ENCODE measurements around the gene TNNI2.
"Not testable (repeated sequence)": the region's sequence is repeated elsewhere in the genome, so short reads cannot be mapped to it uniquely, and the experiment has no call there.

TNNI2 gene

DNA sequence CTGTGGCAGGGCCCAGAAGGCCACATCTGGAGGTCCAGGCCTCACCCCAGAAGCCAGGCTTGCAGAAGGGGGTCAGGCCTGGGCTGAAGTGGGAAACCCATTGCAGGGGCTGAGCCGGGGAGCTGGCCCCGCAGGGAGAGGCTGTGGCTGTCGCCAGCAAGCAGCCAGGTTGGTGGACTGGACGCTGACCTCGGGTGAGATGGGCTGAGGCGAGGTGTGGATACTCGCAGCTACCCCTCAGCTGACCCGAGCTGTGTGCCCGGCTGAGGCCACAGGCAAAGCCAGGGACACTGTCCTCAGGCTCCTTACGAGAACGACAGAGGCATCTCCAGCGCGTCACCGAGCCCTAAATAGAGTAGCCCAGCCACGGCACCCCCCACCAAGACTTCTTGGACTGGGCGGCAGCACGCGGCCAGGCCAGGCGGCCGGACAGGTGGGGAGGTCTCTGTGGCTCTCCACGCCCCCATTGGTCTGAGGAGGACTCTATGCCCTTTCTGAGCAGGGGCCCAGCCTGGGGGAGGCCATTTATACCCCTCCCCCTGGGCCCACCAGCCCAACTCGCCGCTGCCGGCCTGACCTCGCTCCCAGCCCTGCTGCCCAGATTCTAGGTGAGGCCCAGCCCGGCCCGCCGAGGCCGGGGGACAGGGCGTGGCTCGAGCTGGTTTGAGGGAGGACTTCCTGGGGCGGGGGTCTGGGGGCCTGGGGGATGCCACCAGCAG, at the start of gene TNNI2:
Gene TNNI2, plus strand, starts transcription at position 556 of the 719 bp plus-strand sequence. CDS start 716 bp downstream, outside the sequence.
- DNase-seq: no peak

DNA sequence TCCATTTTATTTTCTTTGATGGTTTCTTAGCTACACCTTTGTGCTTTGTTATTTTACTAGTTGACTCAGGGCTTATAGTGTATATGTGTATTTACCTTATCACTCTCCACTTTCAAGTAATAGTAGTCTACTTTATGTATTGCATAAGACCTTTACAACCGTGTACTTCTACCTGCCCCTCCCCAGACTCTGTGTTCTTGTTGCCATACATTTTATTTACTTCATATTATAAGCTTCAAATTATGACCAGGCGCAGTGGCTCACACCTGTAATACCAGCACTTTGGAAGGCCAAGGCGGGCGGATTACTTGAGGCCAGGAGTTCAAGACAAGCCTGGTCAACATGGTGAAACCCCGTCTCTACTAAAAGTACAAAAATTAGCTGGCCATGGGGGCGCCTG, 46.9 kb upstream of the TNNI2 start:
- no peak for DNase-seq

DNA sequence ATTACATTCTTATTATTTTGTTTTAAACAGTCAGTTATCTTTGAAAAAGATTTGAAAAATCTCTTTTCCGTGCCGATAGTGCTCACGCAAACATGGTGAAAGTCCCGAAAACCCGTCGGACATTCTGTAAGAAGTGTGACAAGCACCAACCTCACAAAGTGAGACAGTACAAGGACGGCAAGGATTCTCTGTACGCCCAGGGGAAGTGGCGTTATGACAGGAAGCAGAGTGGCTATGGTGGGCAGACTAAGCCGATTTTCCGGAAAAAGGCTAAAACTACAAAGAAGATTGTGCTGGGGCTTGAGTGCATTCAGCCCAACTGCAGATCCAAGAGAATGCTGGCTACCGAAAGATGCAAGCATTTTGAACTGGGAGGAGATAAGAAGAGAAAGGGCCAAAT, 46.3 kb upstream of the TNNI2 start:
- DNase-seq: no peak

DNA sequence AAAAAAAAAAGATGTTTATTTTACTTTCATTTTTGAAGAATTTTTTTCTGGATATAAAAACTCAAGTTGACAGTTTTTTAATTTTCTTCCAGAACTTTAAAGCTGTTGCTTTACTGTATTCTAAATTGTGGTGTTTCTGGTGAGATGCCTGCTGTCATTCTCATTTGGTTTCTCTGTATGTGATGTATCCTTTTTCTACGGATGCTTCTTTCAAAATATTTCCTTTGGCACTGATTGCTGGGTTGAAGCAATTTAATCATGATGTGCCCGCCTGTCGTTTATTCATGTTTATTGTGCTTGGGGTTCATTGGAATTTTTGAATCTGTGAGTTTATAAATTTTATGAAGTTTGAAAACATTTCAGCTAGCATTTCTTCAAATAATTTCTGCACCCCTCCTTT, 45.7 kb upstream of the TNNI2 start:
- no peak for DNase-seq

DNA sequence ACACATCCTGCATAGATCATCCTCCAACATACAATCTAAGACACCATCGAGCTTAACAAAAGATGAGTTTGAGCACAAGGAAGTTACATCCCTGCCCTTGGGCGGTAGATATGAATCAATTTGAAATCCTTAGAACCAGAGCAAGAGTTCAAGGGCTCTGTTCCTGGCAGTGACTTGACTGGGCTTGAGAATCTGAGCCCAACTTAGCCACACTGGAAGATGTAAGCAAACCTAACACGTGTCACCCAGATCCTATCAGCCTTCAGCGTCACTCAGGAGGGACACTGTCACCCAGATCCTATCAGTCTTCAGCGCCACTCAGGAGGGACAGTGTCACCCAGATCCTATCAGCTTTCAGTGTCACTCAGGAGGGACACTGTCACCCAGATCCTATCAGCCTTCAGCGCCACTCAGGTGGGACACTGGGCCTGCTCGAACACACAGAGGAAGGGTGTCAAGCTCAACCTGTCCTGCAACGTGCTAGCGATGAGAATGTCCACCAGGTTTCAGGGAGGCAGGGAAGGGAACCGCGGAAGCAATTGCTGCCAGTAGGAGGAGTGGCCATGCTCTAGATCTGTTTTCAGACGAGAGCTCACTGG, 42.3 kb upstream of the TNNI2 start:
- no peak for DNase-seq

DNA sequence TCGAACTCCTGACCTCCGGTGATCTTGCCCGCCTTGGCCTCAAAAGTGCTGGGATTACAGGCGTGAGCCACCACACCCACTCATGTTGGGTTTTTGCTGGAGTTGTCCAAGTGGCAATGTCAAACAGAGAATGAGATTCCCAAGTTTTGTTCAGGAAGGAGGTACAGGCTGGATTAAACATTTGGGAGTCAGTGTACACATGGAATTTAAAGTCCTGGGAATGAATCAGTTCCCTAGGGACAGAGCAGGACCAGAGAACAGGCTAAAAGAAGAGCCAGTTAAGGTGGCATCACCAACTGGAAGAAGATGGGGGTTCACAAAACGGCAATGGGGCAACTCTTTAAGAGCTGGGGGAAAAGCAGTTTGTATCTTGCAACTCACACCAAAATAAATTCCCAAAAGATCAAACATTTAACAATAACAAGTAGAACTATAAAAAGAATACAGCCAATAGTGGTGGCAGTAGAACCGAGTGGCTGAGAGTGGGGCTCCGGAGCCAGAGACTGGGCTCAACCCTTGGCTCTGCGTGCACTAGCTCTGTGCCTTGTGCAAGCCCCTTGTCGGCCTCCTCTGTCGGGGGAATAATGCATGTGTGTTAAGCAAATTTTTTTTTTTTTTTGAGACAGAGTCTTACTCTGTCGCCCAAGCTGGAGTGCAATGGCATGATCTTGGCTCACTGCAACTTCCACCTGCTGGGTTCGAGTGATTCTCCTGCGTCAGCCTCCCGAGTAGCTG, 41.2 kb upstream of the TNNI2 start:
- no peak for DNase-seq

DNA sequence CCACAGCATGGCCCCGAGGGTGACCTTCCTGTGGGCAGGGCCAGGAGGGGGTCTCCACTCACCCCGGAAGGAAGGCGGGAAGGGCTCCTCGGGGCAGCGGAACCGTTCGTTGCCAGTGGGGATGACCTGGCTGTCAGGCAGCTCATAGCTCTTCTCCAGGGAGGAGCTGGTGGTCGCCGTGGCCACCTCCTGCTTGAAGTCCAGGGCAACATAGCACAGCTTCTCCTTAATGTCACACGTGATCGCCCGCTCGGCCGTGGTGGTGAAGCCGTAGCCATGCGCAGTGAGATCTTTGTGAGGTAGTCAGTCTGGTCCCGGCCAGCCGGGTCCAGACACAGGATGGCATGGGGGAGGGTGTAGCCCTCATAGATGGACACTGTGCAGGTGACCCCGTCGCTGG, 35.5 kb upstream of the TNNI2 start:
- no peak for DNase-seq

DNA sequence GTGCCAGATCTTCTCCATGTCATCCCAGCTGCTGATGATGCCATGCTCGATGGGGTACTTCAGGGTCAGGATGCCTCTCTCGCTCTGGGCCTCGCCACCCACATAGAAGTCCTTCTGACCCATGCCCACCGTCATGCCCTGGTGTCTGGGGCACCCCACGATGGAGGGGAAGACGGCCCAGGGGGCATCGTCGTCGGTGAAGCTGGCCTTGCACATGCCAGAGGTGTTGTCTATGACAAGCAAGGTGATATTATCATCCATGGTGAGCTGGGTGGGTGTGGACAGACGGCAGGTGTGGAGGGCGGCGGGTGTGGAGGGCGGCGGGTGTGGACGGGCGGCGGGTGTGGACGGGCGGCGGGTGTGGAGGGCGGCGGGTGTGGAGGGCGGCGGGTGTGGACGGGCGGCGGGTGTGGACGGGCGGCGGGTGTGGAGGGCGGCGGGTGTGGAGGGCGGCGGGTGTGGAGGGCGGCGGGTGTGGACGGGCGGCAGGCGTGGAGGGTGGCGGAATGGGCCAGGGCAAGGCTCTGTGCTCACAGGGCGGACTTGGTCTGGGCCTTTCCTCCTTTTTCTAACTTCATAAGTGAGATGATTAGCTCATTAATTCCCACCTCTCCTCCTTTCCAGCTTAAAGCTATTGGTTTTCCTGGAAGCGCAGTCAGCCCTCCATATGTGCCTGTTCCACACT, 34.8 kb upstream of the TNNI2 start:
- not testable (repeated sequence) for DNase-seq

DNA sequence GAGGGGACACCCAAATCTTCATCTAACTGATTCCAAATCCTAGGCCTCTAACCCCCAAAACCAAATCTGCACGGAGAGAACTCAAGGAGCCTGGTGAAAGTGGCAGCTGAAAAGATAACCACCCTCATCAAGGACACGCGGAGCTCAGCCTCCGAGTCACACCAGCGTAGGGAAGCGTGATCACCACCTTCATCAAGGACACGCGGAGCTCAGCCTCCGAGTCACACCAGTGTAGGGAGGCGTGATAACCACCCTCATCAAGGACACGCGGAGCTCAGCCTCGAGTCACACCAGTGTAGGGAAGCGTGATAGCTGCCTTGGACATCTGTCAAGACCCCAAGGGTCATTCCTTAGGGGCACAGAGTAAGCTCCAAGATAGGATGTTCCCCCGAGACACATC, 33.3 kb upstream of the TNNI2 start:
- no peak for DNase-seq

DNA sequence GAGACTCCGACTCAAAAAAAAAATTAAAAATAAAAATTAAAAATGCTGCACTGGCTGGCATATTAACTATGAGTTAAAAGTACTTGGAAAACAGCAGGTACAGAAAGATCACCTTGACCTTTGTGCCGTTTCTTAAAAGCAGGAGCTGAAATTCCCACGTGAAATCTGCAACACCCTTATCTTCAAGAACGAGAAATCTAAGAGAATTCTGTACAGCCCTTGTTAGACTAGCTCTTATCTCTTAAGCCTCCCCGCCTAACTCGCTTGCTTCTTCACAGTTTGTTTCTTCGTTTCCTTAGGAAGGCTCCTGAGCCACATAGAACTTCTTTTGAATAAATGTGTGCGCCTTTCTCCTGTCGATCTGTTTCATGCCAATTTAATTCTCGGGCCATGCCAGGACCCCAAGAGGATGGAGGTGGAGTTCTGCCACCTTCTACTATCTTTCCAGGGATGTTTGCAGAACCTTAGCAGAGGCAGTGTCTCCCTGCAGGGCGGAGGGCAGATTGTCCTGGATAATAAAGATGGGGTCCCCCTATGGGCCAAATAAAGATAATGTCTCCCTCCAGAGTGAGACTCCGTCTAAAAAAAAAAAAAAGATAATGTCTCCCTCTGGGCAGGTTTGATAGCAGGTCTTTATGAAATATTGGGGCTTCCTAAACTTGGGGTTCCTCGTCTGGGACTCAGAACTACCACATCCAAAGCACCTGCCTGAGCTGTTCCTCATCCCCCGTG, 31.4 kb upstream of the TNNI2 start:
- no peak for DNase-seq

DNA sequence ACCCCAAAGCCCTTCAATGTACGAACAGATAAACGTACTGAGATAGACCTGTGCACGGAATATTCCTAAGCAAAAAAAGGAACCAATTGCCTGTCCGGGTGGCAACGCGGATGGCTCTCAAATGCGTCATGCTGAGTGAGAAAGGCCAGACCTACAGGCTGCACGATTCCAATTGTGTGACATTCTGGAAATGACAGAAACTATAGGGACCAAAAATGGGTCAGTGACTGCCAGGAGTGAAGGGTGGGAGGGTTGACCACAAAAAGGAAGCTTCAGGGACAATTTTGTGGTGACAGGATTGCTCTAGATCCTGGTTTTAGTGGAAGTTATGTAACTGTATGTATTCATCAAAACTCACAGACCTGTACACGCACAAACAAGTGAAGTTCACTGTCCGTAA, 28.0 kb upstream of the TNNI2 start:
- no peak for DNase-seq

DNA sequence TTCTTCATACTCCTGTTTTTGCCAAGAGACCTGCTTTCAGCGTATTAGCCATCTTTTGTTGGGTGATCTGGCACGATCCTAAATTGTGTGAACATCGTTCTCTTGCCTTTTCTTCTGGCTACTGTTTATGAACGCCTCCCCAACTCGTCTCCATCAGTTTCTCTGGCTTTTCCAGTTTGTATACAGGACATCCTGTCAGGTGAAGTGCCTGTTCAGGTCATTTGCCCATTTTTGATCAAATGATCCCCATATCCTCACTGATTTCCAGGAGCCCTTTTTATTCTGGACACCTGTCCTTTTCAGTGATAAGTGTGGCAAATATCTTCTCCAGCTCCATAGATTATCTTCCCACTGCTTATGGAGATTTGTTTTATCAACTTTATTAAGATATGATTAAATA, 26.5 kb upstream of the TNNI2 start:
- DNase-seq: no peak

DNA sequence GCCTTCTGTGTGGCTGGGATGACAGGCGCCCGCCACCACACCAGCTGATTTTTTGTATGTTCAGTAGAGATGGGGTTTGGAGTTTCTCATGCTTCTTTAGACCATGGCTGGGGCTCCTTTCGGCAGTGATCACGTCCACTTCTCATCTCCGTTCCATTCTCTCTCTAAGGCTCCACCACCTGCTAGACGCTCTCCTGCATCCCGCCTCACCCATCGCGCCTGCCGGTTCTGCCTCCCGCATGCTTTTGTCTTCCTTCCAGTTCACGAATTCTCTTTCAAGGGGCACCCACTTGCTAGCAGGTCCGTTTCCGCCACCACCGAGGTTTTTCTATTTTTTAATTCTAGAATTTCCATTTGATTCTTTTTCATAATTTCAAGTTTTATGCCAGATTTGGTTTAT, 26.0 kb upstream of the TNNI2 start:
- DNase-seq: no peak

DNA sequence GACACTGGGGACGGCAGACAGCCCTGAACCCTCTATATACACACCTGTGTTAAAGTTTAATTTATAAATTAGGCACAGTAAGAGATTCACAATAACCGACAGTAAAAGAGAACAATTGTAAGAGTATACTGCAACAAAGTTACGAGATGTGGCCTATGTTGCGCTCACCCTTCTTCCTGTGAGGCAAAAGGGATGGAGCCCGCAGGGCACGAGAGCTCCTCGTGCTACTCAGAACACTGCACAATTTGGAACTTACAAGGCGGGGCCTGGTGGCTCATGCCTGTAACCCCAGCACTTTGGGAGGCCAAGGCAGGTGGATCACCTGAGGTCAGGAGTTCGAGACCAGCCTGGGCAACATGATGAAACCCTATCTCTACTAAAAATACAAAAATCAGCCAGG, 25.4 kb upstream of the TNNI2 start:
- DNase-seq: not testable (repeated sequence)

DNA sequence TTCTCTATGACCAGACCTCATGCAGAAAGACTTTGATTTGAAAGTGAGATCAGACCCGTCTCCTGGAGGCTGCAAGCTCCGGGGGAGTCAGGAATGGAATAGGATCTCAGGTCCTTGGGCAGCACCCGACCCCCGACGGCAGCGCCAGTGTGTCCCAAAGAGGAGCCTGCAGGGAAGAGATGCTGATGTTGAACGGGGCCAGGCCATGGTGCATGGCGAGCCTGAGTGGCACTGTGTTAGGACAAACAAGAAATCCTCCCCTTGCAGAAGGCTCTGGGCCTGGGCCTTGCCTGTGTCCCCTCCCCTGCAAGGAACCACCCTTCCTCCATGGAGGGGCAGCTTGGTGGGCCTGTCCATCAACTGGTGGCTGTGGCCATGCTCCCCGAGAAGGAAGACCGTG, 24.1 kb upstream of the TNNI2 start:
- DNase-seq: no peak

DNA sequence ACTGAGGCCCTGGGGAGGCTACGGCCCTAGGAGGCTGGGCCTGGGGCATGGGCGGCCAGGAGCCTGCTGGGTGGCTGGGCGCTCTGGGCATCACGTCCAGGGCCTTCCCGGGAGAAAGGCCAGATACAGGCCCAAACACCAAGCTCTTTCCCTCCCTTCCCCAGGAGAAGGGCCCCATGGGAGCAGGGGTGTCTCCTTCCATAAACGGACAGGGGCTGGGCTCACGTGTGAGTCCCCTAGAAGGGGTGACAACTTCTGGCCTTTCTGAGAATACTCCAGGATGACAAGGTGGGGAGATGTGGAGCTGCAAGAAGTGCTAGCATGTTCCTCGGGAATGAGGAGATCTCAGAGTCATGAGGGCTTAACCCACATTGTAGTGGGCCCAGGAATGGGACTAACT, 23.5 kb upstream of the TNNI2 start:
- DNase-seq: no peak

DNA sequence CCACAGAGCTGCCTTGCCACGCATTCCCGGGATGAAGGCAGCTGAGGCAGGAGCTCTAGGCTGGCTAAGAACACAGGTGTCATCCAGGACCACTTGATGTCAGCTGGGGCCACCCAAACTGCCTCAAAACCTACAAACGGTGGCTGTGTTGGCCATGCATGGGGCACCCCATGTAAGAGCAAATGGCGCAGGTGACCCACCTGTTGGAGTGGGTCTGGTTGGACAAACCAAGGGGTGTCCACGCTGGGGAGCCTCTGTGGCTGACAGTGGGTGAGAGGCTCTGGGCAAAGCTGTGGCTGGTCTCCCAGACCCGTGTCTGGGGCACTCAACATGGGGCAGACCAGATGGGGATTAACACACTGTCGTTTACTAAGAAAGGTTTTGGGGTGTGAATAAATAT, 23.0 kb upstream of the TNNI2 start:
- no peak for DNase-seq

DNA sequence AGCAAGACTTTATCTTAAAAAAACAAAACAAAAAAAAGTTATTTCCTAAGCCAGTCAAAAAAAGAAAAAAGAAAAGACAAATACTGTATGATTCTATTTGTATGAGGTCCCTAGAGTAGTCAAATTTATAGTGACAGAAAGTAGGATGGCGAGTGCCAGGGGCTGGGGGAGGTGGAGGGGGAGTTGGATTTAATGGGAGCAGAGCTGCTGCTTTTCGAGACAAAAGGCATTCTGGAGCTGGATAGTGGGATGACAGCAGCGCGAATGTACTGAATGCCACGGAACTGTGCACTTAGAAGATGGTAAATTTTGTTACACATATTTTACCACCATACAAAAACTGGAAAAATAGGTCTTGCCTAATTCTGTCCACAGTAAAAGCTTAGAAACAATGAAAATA, 21.8 kb upstream of the TNNI2 start:
- no peak for DNase-seq

DNA sequence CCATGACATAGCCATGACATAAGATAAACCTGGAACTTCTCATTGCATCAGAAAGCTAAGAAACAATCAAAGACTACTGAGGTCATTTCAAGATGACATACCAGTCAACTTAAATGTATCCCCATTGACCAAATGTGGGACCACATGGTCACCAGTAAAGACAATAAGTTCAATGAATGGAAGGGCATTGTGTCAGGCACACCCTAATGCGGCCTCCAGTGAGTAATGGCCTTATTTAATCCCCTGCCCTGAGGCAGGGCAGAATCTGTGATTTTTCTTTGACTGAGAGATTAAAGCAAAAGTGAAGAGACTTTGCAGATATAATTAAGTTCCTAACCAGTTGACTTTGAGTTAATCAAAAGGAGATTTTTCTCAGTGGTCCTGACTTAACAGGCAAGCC, 21.3 kb upstream of the TNNI2 start:
- no peak for DNase-seq

DNA sequence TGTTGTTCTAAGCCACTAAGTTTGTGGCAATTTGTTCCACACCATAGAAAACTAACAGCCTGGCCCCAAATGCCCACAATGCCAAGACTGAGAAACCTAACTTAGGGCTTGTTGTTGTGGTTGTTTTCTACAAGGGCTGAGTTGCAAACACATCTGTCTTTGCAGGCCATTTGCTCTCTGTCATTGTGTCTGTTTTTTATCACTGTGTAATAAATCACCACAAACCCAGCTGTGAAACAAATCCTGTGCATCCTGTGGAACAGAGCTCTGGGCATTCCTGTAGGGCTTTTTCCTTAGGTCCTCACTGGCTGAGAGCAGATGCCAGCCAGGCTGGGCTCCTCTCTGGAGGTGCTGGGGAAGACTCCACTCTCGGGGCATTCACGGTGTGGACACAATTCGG, 19.7 kb upstream of the TNNI2 start:
- no peak for DNase-seq

DNA sequence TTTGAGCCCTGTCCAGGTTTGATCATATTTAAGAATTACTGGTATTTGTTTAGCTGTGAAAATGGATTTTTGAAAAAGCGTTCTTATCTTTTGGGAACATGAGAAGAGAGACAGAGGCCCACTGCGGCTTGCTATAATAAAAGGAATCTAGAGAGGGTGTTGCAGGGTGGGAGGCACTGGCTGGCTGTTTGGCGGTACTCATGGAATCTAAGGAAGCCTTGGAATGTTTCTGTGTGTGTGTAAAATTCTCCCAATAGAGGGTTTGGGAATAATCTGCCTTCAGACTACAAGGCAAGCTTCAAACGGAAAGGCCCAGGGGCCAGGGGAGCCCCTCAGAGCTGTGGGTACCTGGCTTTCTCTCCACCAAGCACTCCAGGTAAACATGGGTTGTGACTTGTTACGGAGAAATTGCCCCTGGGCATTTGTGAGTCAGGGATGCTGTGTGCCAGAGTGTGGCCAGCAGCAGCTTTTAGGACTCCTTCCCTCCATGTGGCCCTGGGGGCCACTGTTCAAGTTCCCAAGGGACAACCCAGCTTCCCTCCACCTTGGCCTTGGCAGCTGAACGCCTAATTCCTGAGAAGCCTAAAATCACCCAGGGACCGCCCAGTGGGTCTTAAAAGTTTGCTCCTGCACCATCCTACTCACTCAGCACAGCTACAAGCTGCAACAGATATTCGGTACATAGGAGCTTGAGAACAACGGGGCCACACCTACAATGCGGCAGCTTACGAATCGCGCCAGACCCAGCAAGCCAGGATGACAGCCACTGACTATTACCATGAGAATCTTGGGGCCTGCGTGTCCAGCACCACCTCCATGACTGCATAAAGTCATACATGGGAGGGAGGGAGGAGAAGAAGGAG, 18.1 kb upstream of the TNNI2 start:
- no peak for DNase-seq

DNA sequence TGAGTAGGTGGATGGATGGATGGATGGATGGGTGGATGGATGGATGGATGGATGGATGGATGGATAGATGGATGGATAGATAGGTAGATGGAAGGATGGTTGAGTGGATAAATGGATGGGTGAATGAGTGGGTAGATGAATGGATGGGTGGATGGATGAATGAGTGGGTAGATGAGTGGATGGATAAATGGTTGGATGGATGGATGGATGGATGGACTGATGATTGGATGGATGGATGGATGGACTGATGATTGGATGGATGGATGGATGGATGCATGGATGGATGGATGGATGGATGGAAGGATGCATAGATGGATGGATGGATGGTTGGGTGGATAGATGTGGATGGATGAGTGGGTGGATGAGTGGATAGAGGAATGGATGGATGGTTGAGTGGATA, 17.2 kb upstream of the TNNI2 start:
- no peak for DNase-seq
